ENCODE results near the gene CCBE1. TPM values are rescaled to one million over a fixed set of nuclear protein-coding genes. Genes with fewer than 3 reads are reported as not detected.

CCBE1 gene
- total RNA-seq, 1 donor from 2014 or later, result 1.6 TPM

DNA sequence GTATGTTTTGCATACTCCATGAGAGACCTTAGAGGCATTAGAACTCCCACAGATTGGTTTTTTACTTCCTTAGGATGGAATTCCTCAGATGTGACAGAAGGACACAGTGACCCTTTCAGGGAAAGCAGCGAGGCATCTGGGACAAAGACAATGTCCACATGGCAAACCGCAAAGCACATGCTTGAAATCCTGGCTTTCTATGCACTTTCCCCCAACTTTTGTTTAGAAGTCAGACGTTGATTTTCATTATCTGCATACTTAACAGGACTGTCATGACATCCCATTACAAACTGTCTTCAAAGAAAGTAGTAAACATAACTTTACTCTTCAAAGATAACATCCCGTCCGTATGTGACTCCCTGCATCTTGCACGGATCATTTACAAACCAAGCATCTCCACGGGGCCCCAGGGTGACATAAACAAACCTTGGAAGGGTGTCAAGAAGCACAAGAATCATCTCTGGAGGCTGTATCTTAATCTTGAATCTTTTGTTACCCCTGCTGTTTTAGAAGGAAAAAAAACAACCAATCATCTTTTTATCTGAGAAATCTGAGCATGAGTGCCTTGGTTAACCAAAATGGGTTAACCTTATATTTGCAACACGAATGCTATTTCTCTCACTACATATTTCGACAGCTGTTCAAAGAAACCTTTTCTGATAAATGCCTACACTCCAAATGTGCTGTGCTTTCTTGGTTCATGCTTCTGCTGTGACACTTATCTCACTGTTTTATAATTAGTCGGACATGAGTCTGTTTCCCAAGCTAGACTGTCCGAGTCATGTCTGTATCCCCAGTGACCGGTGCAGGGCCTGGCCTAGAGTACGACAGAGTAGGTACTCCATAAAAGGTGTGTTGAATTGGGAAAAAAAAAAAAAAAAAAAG lies 90.8 kb downstream of the CCBE1 start:
- TF ChIP-seq CTCF (IDR thresholded peaks at IDR 0.05; ENCODE audit: insufficient read depth, low read length, severe bottlenecking), result no peak
- DNase-seq (ENCODE audit: low read depth) (no peak), FAIRE-seq (no peak)
- Histone ChIP-seq H3K4me3 (ENCODE audit: low read depth, low read length) (no peak overlapping the region), H3K27me3 (ENCODE audit: control insufficient read depth, insufficient read depth, low read length) (no peaks in the 10 kb centered on the region), H3K36me3 (ENCODE audit: control insufficient read depth, insufficient read depth, low read length) (no peaks in the 10 kb centered on the region)

GRCh38 chr18:59605633-59606192 lies 91.5 kb downstream of the CCBE1 start:
- DNase-seq (ENCODE audit: low read depth) (no peak), FAIRE-seq (no peak)
- no peak for TF ChIP-seq CTCF (IDR thresholded peaks at IDR 0.05; ENCODE audit: insufficient read depth, low read length, severe bottlenecking)
- Histone ChIP-seq H3K36me3 (ENCODE audit: control insufficient read depth, insufficient read depth, low read length) (no peaks in the 10 kb centered on the region), H3K4me3 (ENCODE audit: low read depth, low read length) (no peak overlapping the region), H3K27me3 (ENCODE audit: control insufficient read depth, insufficient read depth, low read length) (no peaks in the 10 kb centered on the region)

DNA sequence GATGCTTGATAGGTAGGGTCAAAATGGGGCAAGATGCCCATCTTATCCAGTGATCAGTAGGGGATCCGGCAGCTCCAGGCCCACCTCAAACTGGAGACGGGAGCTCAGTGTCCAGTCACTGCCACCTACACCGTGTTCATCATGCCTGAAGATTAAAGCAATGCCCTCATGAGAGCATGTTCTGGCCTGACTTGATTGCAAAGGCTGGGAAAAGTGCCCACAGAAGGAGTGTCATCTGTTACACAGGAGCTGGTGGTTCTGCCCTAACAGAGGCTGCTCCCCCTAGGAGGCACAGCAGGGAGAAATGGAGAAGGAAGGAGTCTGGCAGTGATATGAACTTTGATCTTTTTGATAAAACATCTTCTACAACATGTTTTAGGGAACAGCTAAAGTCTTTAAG lies 92.3 kb downstream of the CCBE1 start:
- peak; percentile 97 for FAIRE-seq
- no peaks in the 10 kb centered on the region for H3K27me3 ChIP-seq (ENCODE audit: control insufficient read depth, insufficient read depth, low read length)
- TF ChIP-seq CTCF (IDR thresholded peaks at IDR 0.05; ENCODE audit: insufficient read depth, low read length, severe bottlenecking), result peak; percentile 20
- DNase-seq (ENCODE audit: low read depth), result peak; percentile 94
- no peak overlapping the region for H3K4me3 ChIP-seq (ENCODE audit: low read depth, low read length)
- H3K36me3 ChIP-seq (ENCODE audit: control insufficient read depth, insufficient read depth, low read length), result no peaks in the 10 kb centered on the region

GRCh38 chr18:59597049-59597448 lies 100.2 kb downstream of the CCBE1 start:
- Histone ChIP-seq H3K36me3 (ENCODE audit: control insufficient read depth, insufficient read depth, low read length) (no peaks in the 10 kb centered on the region), H3K27me3 (ENCODE audit: control insufficient read depth, insufficient read depth, low read length) (no peaks in the 10 kb centered on the region), H3K4me3 (ENCODE audit: low read depth, low read length) (no peak overlapping the region)
- DNase-seq (ENCODE audit: low read depth) (no peak), FAIRE-seq (no peak)
- TF ChIP-seq CTCF (IDR thresholded peaks at IDR 0.05; ENCODE audit: insufficient read depth, low read length, severe bottlenecking), result no peak

- Histone ChIP-seq H3K36me3 (ENCODE audit: control insufficient read depth, insufficient read depth, low read length) (no peaks in the 10 kb centered on the region), H3K27me3 (ENCODE audit: control insufficient read depth, insufficient read depth, low read length) (no peaks in the 10 kb centered on the region)
Observed at GRCh38 chr18:59593291-59593717, 103.9 kb downstream of the CCBE1 start.

More at GRCh38 chr18:59593291-59593717, 103.9 kb downstream of the CCBE1 start:
- DNase-seq (ENCODE audit: low read depth) (no peak), FAIRE-seq (no peak)
- no peak overlapping the region for H3K4me3 ChIP-seq (ENCODE audit: low read depth, low read length)
- no peak for TF ChIP-seq CTCF (IDR thresholded peaks at IDR 0.05; ENCODE audit: insufficient read depth, low read length, severe bottlenecking)

Measured in bronchial epithelial cell (primary cell).